ENCODE results near the gene TMEM178B. TPM values are rescaled to one million over a fixed set of nuclear protein-coding genes. Genes with fewer than 3 reads are reported as not detected.

TMEM178B gene
- total and polyA plus RNA-seq, 2 of the 4 experiments (the other 2 are of a cell fraction): under 0.01 to 0.05 TPM

DNA sequence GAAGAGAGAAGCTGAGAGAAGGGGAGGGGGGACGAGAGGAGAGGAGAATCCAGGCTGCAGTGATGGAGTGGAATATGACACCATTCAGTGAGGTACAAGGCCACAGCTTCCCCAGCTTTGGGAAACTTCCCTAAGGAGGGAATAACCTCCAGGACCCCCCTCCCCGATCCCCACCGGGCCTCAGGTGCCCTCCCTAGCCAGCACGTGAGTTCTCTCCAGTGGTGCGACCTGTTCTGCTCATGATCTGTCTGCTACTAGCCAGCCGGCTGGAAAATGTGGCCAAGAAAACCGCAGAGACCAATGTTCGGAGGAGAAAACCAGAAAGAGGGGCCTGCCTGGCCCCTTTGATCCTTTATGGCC is 437.4 kb downstream of the TMEM178B start:
- H3K4me3 ChIP-seq (ENCODE audit: insufficient read depth, low read depth, low read length): no peak overlapping the region
- H2AK9ac ChIP-seq (replicated peaks; ENCODE audit: low read depth, low read length, poor library complexity): no peak overlapping the region
- ATAC-seq (ENCODE audit: low read depth): no peak
- H2AFZ ChIP-seq (replicated peaks; ENCODE audit: low read length, poor library complexity): no peak overlapping the region
- H3K27ac ChIP-seq (ENCODE audit: insufficient read depth, low read length): no peak overlapping the region
- peaks cover 15% of the 10 kb centered on the region for H3K27me3 ChIP-seq (ENCODE audit: control insufficient read depth, insufficient read depth, low read length)
- H4K8ac ChIP-seq (ENCODE audit: low read depth in 2 of 2, low read length in 2 of 2): no peak overlapping the region
- in situ Hi-C loops (cut with MboI; ENCODE audit: low sequenced_read_pairs): no loop called here
- no peak for DNase-seq
- no peak overlapping the region for H3K14ac ChIP-seq (replicated peaks; ENCODE audit: low read depth, low read length)
- no peaks in the 10 kb centered on the region for H3K4me1 ChIP-seq (ENCODE audit: control insufficient read depth, insufficient read depth, low read length)
- no peak overlapping the region for H2BK5ac ChIP-seq (ENCODE audit: low read depth, low read length, poor library complexity, severe bottlenecking)
- no peaks in the 10 kb centered on the region for H3K9me1 ChIP-seq (ENCODE audit: insufficient read depth, low read length)
- dilution Hi-C loops (cut with HindIII; ENCODE audit: low sequenced_read_pairs, unreplicated experiment): no loop called here
- H3K56ac ChIP-seq (ENCODE audit: extremely low read depth, insufficient read depth, low read length): no peak overlapping the region
- H3K36me3 ChIP-seq (ENCODE audit: control insufficient read depth, insufficient read depth, low read length): no peaks in the 10 kb centered on the region
- no peak overlapping the region for H2BK120ac ChIP-seq (ENCODE audit: low read depth, low read length)
- no peak overlapping the region for H3K9ac ChIP-seq (ENCODE audit: low read depth, low read length)
- H3K9me3 ChIP-seq (ENCODE audit: control insufficient read depth, insufficient read depth, low read length): no peaks in the 10 kb centered on the region; the same call in 1 of the 2 replicates
- POLR2A ChIA-PET (ENCODE audit: unreplicated experiment): no interaction called here
- H4K5ac ChIP-seq (ENCODE audit: low read depth, low read length): no peak overlapping the region
- no peak overlapping the region for H3K4ac ChIP-seq (ENCODE audit: low read depth, low read length)
- no peak overlapping the region for H3K4me2 ChIP-seq (ENCODE audit: low read depth, low read length)
- no peak overlapping the region for H3K23ac ChIP-seq (ENCODE audit: low read depth, low read length)
- no peak for TF ChIP-seq RCOR1 (IDR thresholded peaks at IDR 0.05; ENCODE audit: insufficient replicate concordance, low read length)
- TF ChIP-seq, protein P1, sequence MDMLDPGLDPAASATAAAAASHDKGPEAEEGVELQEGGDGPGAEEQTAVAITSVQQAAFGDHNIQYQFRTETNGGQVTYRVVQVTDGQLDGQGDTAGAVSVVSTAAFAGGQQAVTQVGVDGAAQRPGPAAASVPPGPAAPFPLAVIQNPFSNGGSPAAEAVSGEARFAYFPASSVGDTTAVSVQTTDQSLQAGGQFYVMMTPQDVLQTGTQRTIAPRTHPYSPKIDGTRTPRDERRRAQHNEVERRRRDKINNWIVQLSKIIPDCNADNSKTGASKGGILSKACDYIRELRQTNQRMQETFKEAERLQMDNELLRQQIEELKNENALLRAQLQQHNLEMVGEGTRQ (IDR thresholded peaks at IDR 0.05; ENCODE audit: low read depth, low read length): no peak
- no peak for TF ChIP-seq ELK1 (IDR thresholded peaks at IDR 0.05; ENCODE audit: borderline replicate concordance, low read depth, low read length)
- TF ChIP-seq MAFK (IDR thresholded peaks at IDR 0.05; ENCODE audit: low read depth, low read length): no peak
- no peak overlapping the region for H4K91ac ChIP-seq (ENCODE audit: insufficient read depth, low read depth, low read length)
- WGBS, 2 experiments (ENCODE audit: extremely low coverage in 2 of 2, insufficient read length in 1 of 2): 5% methylated on average over 4 of the region's 8 CpGs; no CpG with 5 or more reads in 1 of the 2 experiments
- no peaks in the 10 kb centered on the region for H3K79me1 ChIP-seq (ENCODE audit: low read depth in 1 of 2, low read length in 2 of 2)
- H3K18ac ChIP-seq (ENCODE audit: low read depth, low read length): no peak overlapping the region
- CTCF ChIA-PET: no interaction called here
- no peak overlapping the region for H2BK15ac ChIP-seq (ENCODE audit: low read depth, low read length)
- no peak overlapping the region for H2AK5ac ChIP-seq (ENCODE audit: low read depth, low read length)
- H2BK20ac ChIP-seq (ENCODE audit: low read depth, low read length): no peak overlapping the region
- intact Hi-C loops (cut with micrococcal nuclease): no loop called here
- BruUV-seq (replicated peaks): no TSS peak
- no peaks in the 10 kb centered on the region for H4K20me1 ChIP-seq (ENCODE audit: insufficient read depth, low read length)

Measured in IMR-90 (cell line).